Measurements from ENCODE around the gene LDHA. TPM values are rescaled to one million over a fixed set of nuclear protein-coding genes. Genes with fewer than 3 reads are reported as not detected.

Gene LDHA
- total RNA-seq (2021) (644 to 1,009 TPM (median 1,007 TPM) in 3 replicates), Bru-seq, nascent RNA (percentile 97 among the genes with signal in this experiment)
- long read RNA-seq, experiment 1, transcript LDHA-220 (7 exons, 1,288 nt), result minor isoform, 33 of 3,030 reads
- long read RNA-seq, experiment 1, transcript LDHA-218 (8 exons, 2,305 nt), result minor isoform, 32 of 3,030 reads
- long read RNA-seq, experiment 1, transcript LDHA-216 (4 exons, 1,345 nt), result minor isoform, 52 of 3,030 reads
- long read RNA-seq, experiment 1, transcript LDHA-205 (8 exons, 2,416 nt), result major isoform, 2,756 of 3,030 reads
- long read RNA-seq, experiment 1, partial matches to known transcripts, result 93 of 3,030 reads
- long read RNA-seq, experiment 1, other reads (novel, unspliced or antisense), result 34 of 3,030 reads
- long read RNA-seq, experiment 2, transcript LDHA-216 (4 exons, 1,345 nt), result minor isoform, 78 of 2,299 reads
- long read RNA-seq, experiment 2, transcript LDHA-202 (5 exons, 2,169 nt), result minor isoform, 67 of 2,299 reads
- long read RNA-seq, experiment 2, transcript LDHA-220 (7 exons, 1,288 nt), result minor isoform, 235 of 2,299 reads
- long read RNA-seq, experiment 2, transcript LDHA-205 (8 exons, 2,416 nt), result major isoform, 1,505 of 2,299 reads
- long read RNA-seq, experiment 2, partial matches to known transcripts, result 309 of 2,299 reads
- long read RNA-seq, experiment 2, other reads (novel, unspliced or antisense), result 90 of 2,299 reads
- long read RNA-seq, experiment 3, transcript LDHA-220 (7 exons, 1,288 nt), result minor isoform, 26 of 530 reads
- long read RNA-seq, experiment 3, transcript LDHA-218 (8 exons, 2,305 nt), result minor isoform, 38 of 530 reads
- long read RNA-seq, experiment 3, transcript LDHA-205 (8 exons, 2,416 nt), result major isoform, 441 of 530 reads
- long read RNA-seq, experiment 3, partial matches to known transcripts, result 7 of 530 reads
- long read RNA-seq, experiment 3, other reads (novel, unspliced or antisense), result 9 of 530 reads

DNA sequence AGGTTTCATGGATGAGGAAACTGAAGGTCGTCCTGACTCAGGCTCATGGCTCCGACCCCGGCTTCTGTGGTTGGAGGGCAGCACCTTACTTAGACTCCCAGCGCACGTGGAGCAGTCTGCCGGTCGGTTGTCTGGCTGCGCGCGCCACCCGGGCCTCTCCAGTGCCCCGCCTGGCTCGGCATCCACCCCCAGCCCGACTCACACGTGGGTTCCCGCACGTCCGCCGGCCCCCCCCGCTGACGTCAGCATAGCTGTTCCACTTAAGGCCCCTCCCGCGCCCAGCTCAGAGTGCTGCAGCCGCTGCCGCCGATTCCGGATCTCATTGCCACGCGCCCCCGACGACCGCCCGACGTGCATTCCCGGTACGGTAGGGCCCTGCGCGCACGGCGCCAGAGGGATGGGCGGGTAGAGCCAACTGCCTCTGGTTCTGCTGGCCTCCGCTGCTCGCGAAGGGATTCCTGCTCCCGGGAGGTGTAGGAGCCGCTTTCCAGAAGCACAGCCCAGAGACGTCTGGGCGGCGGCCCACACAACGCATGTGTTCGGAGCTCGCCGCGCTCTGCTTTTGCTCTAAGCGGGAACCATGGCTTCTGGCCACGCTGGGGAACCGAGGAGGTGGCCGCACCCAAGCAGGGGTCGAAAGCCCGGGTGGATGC lies at the start of gene LDHA:
TSS of gene LDHA (plus strand) at position 289 of the 653 bp plus-strand sequence. CDS start 2,280 bp downstream, outside the sequence.
- peak within 1 kb of the TSS; percentile 96 for H3K27ac Mint-ChIP-seq
- CTCF ChIA-PET, result interaction anchor here (0.8 to 2.9 kb wide), 6 partner anchors 16 to 327 kb away, joined by 3 to 22 read pairs (median 4); no protein-coding TSS in a partner anchor
- POLR2A ChIA-PET, result interaction anchor here (1.3 to 2.2 kb wide), 3 partner anchors 14 to 132 kb away, joined by 3 to 14 read pairs (median 8); partner anchors contain the start of gene TSG101
- TF ChIP-seq, protein P1, sequence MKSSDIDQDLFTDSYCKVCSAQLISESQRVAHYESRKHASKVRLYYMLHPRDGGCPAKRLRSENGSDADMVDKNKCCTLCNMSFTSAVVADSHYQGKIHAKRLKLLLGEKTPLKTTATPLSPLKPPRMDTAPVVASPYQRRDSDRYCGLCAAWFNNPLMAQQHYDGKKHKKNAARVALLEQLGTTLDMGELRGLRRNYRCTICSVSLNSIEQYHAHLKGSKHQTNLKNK (CRISPR knock-in tag; IDR thresholded peaks at IDR 0.05), result no peak
- peak; percentile 80 for TF ChIP-seq CREB1 (CRISPR knock-in tag; IDR thresholded peaks at IDR 0.05)
- 0 out of 2 replicates have a peak, but pooled peaks have one; percentile 42 for TF ChIP-seq ZNF671 (CRISPR knock-in tag; IDR thresholded peaks at IDR 0.05)
- peak; percentile 91 for TF ChIP-seq SMAD3 (CRISPR knock-in tag; IDR thresholded peaks at IDR 0.05; ENCODE audit: borderline replicate concordance)
- no peak; the same call in 1 of the 2 replicates for TF ChIP-seq MYBL2 (CRISPR knock-in tag; IDR thresholded peaks at IDR 0.05)
- no peak for TF ChIP-seq FOXJ3 (CRISPR knock-in tag; IDR thresholded peaks at IDR 0.05; ENCODE audit: borderline replicate concordance)
- TF ChIP-seq, protein P2, sequence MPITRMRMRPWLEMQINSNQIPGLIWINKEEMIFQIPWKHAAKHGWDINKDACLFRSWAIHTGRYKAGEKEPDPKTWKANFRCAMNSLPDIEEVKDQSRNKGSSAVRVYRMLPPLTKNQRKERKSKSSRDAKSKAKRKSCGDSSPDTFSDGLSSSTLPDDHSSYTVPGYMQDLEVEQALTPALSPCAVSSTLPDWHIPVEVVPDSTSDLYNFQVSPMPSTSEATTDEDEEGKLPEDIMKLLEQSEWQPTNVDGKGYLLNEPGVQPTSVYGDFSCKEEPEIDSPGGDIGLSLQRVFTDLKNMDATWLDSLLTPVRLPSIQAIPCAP (CRISPR knock-in tag; IDR thresholded peaks at IDR 0.05), result no peak; the same call in 1 of the 2 replicates
- no peak for TF ChIP-seq TEAD4 (CRISPR knock-in tag; IDR thresholded peaks at IDR 0.05)
- no peak for TF ChIP-seq NR1H2 (CRISPR knock-in tag; IDR thresholded peaks at IDR 0.05)
- TF ChIP-seq, protein P3, sequence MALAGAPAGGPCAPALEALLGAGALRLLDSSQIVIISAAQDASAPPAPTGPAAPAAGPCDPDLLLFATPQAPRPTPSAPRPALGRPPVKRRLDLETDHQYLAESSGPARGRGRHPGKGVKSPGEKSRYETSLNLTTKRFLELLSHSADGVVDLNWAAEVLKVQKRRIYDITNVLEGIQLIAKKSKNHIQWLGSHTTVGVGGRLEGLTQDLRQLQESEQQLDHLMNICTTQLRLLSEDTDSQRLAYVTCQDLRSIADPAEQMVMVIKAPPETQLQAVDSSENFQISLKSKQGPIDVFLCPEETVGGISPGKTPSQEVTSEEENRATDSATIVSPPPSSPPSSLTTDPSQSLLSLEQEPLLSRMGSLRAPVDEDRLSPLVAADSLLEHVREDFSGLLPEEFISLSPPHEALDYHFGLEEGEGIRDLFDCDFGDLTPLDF (CRISPR knock-in tag; IDR thresholded peaks at IDR 0.05), result peak; percentile 74
- TF ChIP-seq, protein P4, sequence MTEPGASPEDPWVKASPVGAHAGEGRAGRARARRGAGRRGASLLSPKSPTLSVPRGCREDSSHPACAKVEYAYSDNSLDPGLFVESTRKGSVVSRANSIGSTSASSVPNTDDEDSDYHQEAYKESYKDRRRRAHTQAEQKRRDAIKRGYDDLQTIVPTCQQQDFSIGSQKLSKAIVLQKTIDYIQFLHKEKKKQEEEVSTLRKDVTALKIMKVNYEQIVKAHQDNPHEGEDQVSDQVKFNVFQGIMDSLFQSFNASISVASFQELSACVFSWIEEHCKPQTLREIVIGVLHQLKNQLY (CRISPR knock-in tag; IDR thresholded peaks at IDR 0.05), result no peak
- TF ChIP-seq FOXK1 (CRISPR knock-in tag; IDR thresholded peaks at IDR 0.05), result peak; percentile 55; the same call in 1 of the 2 replicates
- TF ChIP-seq, protein P5, sequence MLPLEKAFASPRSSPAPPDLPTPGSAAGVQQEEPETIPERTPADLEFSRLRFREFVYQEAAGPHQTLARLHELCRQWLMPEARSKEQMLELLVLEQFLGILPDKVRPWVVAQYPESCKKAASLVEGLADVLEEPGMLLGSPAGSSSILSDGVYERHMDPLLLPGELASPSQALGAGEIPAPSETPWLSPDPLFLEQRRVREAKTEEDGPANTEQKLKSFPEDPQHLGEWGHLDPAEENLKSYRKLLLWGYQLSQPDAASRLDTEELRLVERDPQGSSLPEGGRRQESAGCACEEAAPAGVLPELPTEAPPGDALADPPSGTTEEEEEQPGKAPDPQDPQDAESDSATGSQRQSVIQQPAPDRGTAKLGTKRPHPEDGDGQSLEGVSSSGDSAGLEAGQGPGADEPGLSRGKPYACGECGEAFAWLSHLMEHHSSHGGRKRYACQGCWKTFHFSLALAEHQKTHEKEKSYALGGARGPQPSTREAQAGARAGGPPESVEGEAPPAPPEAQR (CRISPR knock-in tag; IDR thresholded peaks at IDR 0.05), result no peak
- TF ChIP-seq, protein P6, sequence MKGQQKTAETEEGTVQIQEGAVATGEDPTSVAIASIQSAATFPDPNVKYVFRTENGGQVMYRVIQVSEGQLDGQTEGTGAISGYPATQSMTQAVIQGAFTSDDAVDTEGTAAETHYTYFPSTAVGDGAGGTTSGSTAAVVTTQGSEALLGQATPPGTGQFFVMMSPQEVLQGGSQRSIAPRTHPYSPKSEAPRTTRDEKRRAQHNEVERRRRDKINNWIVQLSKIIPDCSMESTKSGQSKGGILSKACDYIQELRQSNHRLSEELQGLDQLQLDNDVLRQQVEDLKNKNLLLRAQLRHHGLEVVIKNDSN (CRISPR knock-in tag; IDR thresholded peaks at IDR 0.05), result peak; percentile 62; the same call in 1 of the 2 replicates
- TF ChIP-seq RORB (CRISPR knock-in tag; IDR thresholded peaks at IDR 0.05), result no peak
- TF ChIP-seq FOXP1 (CRISPR knock-in tag; IDR thresholded peaks at IDR 0.05; ENCODE audit: borderline replicate concordance), result peak; percentile 55; the same call in 1 of the 2 replicates
- TF ChIP-seq, protein P7, sequence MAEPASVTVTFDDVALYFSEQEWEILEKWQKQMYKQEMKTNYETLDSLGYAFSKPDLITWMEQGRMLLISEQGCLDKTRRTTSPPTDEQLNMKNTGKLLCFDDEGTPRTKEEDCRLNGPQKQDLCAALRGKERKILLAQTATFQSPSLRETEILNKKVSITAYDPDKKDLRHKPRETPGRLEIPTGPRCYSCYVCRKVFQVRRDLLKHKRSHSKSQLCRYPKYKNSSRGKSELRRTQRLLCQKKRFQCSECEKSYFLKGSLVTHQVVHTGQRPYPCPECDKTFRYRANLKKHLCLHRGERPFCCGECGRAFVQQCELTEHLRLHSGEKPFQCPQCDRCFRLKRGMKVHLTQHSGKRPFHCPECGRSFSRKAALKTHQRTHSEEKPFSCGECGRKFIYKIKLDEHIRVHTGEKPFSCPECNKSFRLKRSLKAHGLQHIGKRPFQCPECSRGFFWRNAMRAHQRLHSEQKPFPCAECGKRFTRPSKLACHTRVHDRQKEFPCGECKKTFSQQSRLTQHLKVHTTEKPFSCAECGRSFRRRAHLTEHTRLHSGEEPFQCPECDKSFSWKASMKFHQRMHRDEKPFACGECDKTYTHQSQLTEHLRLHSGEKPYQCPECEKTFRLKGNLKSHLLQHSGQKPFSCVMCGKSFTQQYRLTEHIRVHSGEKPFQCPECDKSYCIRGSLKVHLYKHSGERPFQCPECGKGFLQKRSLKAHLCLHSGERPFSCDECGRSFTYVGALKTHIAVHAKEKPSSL (CRISPR knock-in tag; conservative IDR thresholded peaks at IDR 0.05), result no peak
- no peak for TF ChIP-seq ZNF263 (CRISPR knock-in tag; IDR thresholded peaks at IDR 0.05; ENCODE audit: low read depth)
- peak; percentile 70 for TF ChIP-seq ZNF232 (CRISPR knock-in tag; IDR thresholded peaks at IDR 0.05)
- TF ChIP-seq, protein P8, sequence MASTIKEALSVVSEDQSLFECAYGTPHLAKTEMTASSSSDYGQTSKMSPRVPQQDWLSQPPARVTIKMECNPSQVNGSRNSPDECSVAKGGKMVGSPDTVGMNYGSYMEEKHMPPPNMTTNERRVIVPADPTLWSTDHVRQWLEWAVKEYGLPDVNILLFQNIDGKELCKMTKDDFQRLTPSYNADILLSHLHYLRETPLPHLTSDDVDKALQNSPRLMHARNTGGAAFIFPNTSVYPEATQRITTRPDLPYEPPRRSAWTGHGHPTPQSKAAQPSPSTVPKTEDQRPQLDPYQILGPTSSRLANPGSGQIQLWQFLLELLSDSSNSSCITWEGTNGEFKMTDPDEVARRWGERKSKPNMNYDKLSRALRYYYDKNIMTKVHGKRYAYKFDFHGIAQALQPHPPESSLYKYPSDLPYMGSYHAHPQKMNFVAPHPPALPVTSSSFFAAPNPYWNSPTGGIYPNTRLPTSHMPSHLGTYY (CRISPR knock-in tag; IDR thresholded peaks at IDR 0.05), result no peak
- TF ChIP-seq, protein P9, sequence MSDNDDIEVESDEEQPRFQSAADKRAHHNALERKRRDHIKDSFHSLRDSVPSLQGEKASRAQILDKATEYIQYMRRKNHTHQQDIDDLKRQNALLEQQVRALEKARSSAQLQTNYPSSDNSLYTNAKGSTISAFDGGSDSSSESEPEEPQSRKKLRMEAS (CRISPR knock-in tag; IDR thresholded peaks at IDR 0.05), result peak; percentile 97

More for the DNA sequence above, at the start of gene LDHA:
- DNase-seq (ENCODE audit: low spot score), result peak; percentile 87
- Mint-ChIP-seq H3K36me3 (peaks cover 35% of the 10 kb centered on the region), H3K9me3 (no peaks in the 10 kb centered on the region), H3K27me3 (ENCODE audit: low read depth) (peaks cover 9% of the 10 kb centered on the region), H3K4me1 (peaks cover 25% of the 10 kb centered on the region), H3K4me3 (peak within 1 kb of the TSS; percentile 98)
- ATAC-seq, result peak; percentile 63

All from WTC11 (cell line).